HepG2 (cell line): ENCODE measurements around the gene QRICH2. TPM values are rescaled to one million over a fixed set of nuclear protein-coding genes. Genes with fewer than 3 reads are reported as not detected.
A peak's percentile ranks its signal among the peaks of the same experiment; 100 is the strongest.

Source experiments
- AHR ChIP-seq: IDR thresholded peaks from 2 replicates; pipeline ENCODE4 v1.6.1; 2018; ENCODE audit warnings: missing genetic modification reagents, missing compliant biosample characterization
- EHMT2 ChIP-seq: fragments of 200-600 bp; sonication (generic); IDR thresholded peaks from 2 replicates; pipeline ENCODE4 v1.7.0; 2017; ENCODE audit warnings: antibody characterized with exemption, low read depth, low read length, borderline replicate concordance
- ELF3 ChIP-seq: IDR thresholded peaks from 2 replicates; pipeline ENCODE4 v1.6.1; 2016; ENCODE audit warnings: missing genetic modification reagents, missing compliant biosample characterization
- HMGA1 ChIP-seq: sonication (generic); formaldehyde crosslinking; conservative IDR thresholded peaks from 2 replicates; pipeline ENCODE4 v1.4.0; 2020; ENCODE audit warnings: missing genetic modification reagents
- HNRNPUL1 ChIP-seq: fragments of 200-400 bp; formaldehyde crosslinking; IDR thresholded peaks from 2 replicates; pipeline ENCODE4 v1.6.1; 2017; ENCODE audit warnings: low read depth, mild to moderate bottlenecking, low read length, moderate library complexity
- KDM4B ChIP-seq: sonication (generic); formaldehyde crosslinking; IDR thresholded peaks from 2 replicates; pipeline ENCODE4 v1.4.0; 2020; ENCODE audit warnings: missing genetic modification reagents
- MAFF ChIP-seq: IDR thresholded peaks from 2 replicates; pipeline ENCODE4 v1.6.1; 2011; ENCODE audit warnings: low read depth, low read length, improper control_type of control experiment
- MIER2 ChIP-seq: IDR thresholded peaks from 2 replicates; pipeline ENCODE4 v1.6.1; 2016; ENCODE audit warnings: missing biosample characterization, missing genetic modification reagents
- MTF1 ChIP-seq: sonication (generic); formaldehyde crosslinking; IDR thresholded peaks from 2 replicates; pipeline ENCODE4 v1.5.0; 2020; ENCODE audit warnings: missing genetic modification reagents
- PPARG ChIP-seq: conservative IDR thresholded peaks from 2 replicates; pipeline ENCODE4 v1.6.1; 2016; ENCODE audit warnings: missing biosample characterization, missing genetic modification reagents
- SIN3B ChIP-seq: fragments of 150-350 bp; IDR thresholded peaks from 2 replicates; pipeline ENCODE4 v1.6.1; 2014; ENCODE audit warnings: low read length
- YEATS2 ChIP-seq: sonication (generic); formaldehyde crosslinking; IDR thresholded peaks from 2 replicates; pipeline ENCODE4 v1.4.0; 2020; ENCODE audit warnings: missing genetic modification reagents, borderline replicate concordance
- ZNF343 ChIP-seq: sonication (generic); formaldehyde crosslinking; IDR thresholded peaks from 2 replicates; pipeline ENCODE4 v1.4.0; 2020; ENCODE audit warnings: mild to moderate bottlenecking, missing genetic modification reagents
- ZNF543 ChIP-seq: sonication (generic); formaldehyde crosslinking; IDR thresholded peaks from 2 replicates; pipeline ENCODE4 v1.4.0; 2020; ENCODE audit warnings: mild to moderate bottlenecking, missing genetic modification reagents
- ZNF83 ChIP-seq: sonication (generic); formaldehyde crosslinking; IDR thresholded peaks from 2 replicates; pipeline ENCODE4 v1.4.0; 2020; ENCODE audit warnings: missing genetic modification reagents, mild to moderate bottlenecking, borderline replicate concordance
- ZNF883 ChIP-seq: sonication (generic); formaldehyde crosslinking; IDR thresholded peaks from 2 replicates; pipeline ENCODE4 v1.5.1; 2020; ENCODE audit warnings: mild to moderate bottlenecking, missing genetic modification reagents; ENCODE audit errors: not compliant biosample characterization
- ZSCAN29 ChIP-seq: sonication (generic); formaldehyde crosslinking; conservative IDR thresholded peaks from 2 replicates; pipeline ENCODE4 v1.4.0; 2020; ENCODE audit warnings: mild to moderate bottlenecking, missing genetic modification reagents
- polyA plus RNA-seq, 8 experiments: library from polyadenylated mRNA; depleted of rRNA in 3 of 8; stranded (reverse) in 7 of 8; unstranded in 1 of 8; fragments of >200 nt; fragmentation: Illumina TruSeq in 4 of 8; extraction: Trizol in 4 of 8; gene quantifications; 2 replicates each; pipeline versions ENCODE4 v1.2.1 to v1.2.3, GENCODE V29; 2011 to 2016; ENCODE audit warnings: low read depth in 4 of 8, missing spikeins in 1 of 8, mixed read lengths in 1 of 8; ENCODE audit not compliant: insufficient read depth in 1 of 8
- total RNA-seq, 5 experiments: library from RNA; depleted of rRNA; stranded (reverse); fragments of >200 nt; fragmentation: Illumina TruSeq; extraction: Trizol; gene quantifications; 2 replicates each; pipeline ENCODE4 v1.2.3, GENCODE V29; 2016; ENCODE audit warnings: low read depth in 1 of 5
- TF ChIP-seq, protein P1 (sequence below): sonication (generic); formaldehyde crosslinking; IDR thresholded peaks from 2 replicates; pipeline ENCODE4 v1.4.0; 2020; ENCODE audit warnings: missing genetic modification reagents, borderline replicate concordance
- TF ChIP-seq, protein P2 (sequence below): IDR thresholded peaks from 2 replicates; pipeline ENCODE4 v1.6.1; 2016; ENCODE audit warnings: low read depth
- TF ChIP-seq, protein P3 (sequence below): sonication (generic); formaldehyde crosslinking; IDR thresholded peaks from 2 replicates; pipeline ENCODE4 v1.5.0; 2020; ENCODE audit warnings: mild to moderate bottlenecking, missing genetic modification reagents, borderline replicate concordance

The QRICH2 gene
- total and polyA plus RNA-seq, 2 of the 13 experiments (the other 11 are each of a cell fraction or from before 2014, with no cell fraction given), result 3.7 to 5.7 TPM

DNA sequence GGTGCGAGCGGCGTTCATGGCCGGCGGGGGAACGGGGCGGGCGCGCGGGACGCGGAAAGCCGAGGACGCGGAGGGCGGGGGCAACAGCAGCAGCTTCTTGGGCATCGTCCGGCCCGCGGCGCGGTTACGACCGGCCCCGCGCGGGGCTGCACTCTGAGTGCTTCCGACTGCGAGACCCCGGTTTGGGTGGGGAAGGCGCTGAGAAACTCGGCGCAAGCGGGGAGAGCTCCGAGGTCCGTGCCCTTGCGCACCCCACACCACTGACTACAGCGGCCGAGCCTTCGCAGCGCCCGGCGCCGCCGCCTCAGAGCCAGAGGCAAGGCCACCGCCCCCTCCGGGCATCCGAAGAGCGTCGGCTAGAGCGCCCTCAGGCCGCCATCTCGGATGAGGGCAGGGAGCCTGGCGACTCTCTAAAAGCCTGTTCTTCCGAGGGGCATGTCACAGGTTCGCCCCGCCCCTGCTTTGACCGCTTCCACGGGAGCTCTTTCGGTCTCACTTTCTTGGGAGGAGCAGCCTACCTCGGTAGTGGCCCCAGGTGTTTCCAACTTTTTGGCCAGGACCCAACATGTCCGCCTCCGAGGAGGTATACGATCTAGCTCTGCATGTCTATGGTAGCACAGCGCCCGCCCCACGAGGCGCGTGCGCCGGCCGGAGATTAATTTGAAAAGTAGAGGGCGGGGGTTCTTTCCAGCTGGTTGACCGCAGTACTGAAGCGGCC lies 45.7 kb upstream of the QRICH2 start, which contains the start of gene PRPSAP1 (continued):
- TF ChIP-seq, protein P1, sequence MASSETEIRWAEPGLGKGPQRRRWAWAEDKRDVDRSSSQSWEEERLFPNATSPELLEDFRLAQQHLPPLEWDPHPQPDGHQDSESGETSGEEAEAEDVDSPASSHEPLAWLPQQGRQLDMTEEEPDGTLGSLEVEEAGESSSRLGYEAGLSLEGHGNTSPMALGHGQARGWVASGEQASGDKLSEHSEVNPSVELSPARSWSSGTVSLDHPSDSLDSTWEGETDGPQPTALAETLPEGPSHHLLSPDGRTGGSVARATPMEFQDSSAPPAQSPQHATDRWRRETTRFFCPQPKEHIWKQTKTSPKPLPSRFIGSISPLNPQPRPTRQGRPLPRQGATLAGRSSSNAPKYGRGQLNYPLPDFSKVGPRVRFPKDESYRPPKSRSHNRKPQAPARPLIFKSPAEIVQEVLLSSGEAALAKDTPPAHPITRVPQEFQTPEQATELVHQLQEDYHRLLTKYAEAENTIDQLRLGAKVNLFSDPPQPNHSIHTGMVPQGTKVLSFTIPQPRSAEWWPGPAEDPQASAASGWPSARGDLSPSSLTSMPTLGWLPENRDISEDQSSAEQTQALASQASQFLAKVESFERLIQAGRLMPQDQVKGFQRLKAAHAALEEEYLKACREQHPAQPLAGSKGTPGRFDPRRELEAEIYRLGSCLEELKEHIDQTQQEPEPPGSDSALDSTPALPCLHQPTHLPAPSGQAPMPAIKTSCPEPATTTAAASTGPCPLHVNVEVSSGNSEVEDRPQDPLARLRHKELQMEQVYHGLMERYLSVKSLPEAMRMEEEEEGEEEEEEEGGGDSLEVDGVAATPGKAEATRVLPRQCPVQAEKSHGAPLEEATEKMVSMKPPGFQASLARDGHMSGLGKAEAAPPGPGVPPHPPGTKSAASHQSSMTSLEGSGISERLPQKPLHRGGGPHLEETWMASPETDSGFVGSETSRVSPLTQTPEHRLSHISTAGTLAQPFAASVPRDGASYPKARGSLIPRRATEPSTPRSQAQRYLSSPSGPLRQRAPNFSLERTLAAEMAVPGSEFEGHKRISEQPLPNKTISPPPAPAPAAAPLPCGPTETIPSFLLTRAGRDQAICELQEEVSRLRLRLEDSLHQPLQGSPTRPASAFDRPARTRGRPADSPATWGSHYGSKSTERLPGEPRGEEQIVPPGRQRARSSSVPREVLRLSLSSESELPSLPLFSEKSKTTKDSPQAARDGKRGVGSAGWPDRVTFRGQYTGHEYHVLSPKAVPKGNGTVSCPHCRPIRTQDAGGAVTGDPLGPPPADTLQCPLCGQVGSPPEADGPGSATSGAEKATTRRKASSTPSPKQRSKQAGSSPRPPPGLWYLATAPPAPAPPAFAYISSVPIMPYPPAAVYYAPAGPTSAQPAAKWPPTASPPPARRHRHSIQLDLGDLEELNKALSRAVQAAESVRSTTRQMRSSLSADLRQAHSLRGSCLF (CRISPR knock-in tag), result peak; percentile 92
- TF ChIP-seq YEATS2 (CRISPR knock-in tag), result peak; percentile 87
- peak; percentile 94 for TF ChIP-seq ZNF343 (CRISPR knock-in tag)
- peak; percentile 57 for TF ChIP-seq MIER2 (CRISPR knock-in tag)
- peak; percentile 81; the same call in 1 of the 2 replicates for TF ChIP-seq KDM4B (CRISPR knock-in tag)
- peak; percentile 96; the same call in 1 of the 2 replicates for TF ChIP-seq ZNF83
- TF ChIP-seq, protein P2, sequence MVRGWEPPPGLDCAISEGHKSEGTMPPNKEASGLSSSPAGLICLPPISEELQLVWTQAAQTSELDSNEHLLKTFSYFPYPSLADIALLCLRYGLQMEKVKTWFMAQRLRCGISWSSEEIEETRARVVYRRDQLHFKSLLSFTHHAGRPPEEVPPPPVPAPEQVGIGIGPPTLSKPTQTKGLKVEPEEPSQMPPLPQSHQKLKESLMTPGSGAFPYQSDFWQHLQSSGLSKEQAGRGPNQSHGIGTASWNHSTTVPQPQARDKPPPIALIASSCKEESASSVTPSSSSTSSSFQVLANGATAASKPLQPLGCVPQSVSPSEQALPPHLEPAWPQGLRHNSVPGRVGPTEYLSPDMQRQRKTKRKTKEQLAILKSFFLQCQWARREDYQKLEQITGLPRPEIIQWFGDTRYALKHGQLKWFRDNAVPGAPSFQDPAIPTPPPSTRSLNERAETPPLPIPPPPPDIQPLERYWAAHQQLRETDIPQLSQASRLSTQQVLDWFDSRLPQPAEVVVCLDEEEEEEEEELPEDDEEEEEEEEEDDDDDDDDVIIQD, result 0 out of 2 replicates have a peak, but pooled peaks have one; percentile 24
- no peak for TF ChIP-seq HMGA1 (CRISPR knock-in tag)
- TF ChIP-seq, protein P3, sequence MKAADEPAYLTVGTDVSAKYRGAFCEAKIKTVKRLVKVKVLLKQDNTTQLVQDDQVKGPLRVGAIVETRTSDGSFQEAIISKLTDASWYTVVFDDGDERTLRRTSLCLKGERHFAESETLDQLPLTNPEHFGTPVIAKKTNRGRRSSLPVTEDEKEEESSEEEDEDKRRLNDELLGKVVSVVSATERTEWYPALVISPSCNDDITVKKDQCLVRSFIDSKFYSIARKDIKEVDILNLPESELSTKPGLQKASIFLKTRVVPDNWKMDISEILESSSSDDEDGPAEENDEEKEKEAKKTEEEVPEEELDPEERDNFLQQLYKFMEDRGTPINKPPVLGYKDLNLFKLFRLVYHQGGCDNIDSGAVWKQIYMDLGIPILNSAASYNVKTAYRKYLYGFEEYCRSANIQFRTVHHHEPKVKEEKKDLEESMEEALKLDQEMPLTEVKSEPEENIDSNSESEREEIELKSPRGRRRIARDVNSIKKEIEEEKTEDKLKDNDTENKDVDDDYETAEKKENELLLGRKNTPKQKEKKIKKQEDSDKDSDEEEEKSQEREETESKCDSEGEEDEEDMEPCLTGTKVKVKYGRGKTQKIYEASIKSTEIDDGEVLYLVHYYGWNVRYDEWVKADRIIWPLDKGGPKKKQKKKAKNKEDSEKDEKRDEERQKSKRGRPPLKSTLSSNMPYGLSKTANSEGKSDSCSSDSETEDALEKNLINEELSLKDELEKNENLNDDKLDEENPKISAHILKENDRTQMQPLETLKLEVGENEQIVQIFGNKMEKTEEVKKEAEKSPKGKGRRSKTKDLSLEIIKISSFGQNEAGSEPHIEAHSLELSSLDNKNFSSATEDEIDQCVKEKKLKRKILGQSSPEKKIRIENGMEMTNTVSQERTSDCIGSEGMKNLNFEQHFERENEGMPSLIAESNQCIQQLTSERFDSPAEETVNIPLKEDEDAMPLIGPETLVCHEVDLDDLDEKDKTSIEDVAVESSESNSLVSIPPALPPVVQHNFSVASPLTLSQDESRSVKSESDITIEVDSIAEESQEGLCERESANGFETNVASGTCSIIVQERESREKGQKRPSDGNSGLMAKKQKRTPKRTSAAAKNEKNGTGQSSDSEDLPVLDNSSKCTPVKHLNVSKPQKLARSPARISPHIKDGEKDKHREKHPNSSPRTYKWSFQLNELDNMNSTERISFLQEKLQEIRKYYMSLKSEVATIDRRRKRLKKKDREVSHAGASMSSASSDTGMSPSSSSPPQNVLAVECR (CRISPR knock-in tag), result peak; percentile 96
- no peak for TF ChIP-seq HNRNPUL1
- peak; percentile 85 for TF ChIP-seq ZNF883 (CRISPR knock-in tag)
- TF ChIP-seq ELF3 (CRISPR knock-in tag), result peak; percentile 60
- 0 out of 2 replicates have a peak, but pooled peaks have one; percentile 36 for TF ChIP-seq AHR (CRISPR knock-in tag)
- TF ChIP-seq EHMT2, result no peak
- peak; percentile 95 for TF ChIP-seq ZNF543 (CRISPR knock-in tag)
- peak; percentile 66; the same call in 1 of the 2 replicates for TF ChIP-seq SIN3B
- peak; percentile 81; the same call in 1 of the 2 replicates for TF ChIP-seq ZSCAN29 (CRISPR knock-in tag)
- peak; percentile 73 for TF ChIP-seq MTF1 (CRISPR knock-in tag)
- no peak for TF ChIP-seq MAFF
- TF ChIP-seq PPARG (CRISPR knock-in tag), result peak; percentile 50; the same call in 1 of the 2 replicates
